ELF-1 (cell line): ENCODE results near the gene MAT2A.
"Not testable (repeated sequence)": the region's sequence is repeated elsewhere in the genome, so short reads cannot be mapped to it uniquely, and the experiment has no call there.

Experiments used
- DNase-seq: peaks from one replicate; pipeline ENCODE4 v3.0.0-alpha.2; 2016; ENCODE audit warnings: low read depth, low spot score

Gene MAT2A

GRCh38 chr2:85579266-85579935 is 40.4 kb downstream of the MAT2A start:
- DNase-seq, result peak; percentile 83

GRCh38 chr2:85580206-85580605 is 41.2 kb downstream of the MAT2A start:
- DNase-seq, result no peak

GRCh38 chr2:85582492-85582891 is 43.5 kb downstream of the MAT2A start:
- no peak for DNase-seq

GRCh38 chr2:85583667-85584353 is 44.8 kb downstream of the MAT2A start:
- no peak for DNase-seq

- DNase-seq, result no peak
Measured at GRCh38 chr2:85584354-85584856, 45.4 kb downstream of the MAT2A start, which contains the start of gene VAMP5. TSS of gene VAMP5 (plus strand) at chr2:85584431. CDS start at chr2:85584491, 60 bp downstream.

GRCh38 chr2:85584857-85585780 is 46.2 kb downstream of the MAT2A start:
- DNase-seq, result peak; percentile 59

- DNase-seq, result no peak
Measured at GRCh38 chr2:85585781-85586105, 46.8 kb downstream of the MAT2A start.

- no peak for DNase-seq
Measured at GRCh38 chr2:85588236-85588635, 49.3 kb downstream of the MAT2A start.

GRCh38 chr2:85588645-85589044 is 49.7 kb downstream of the MAT2A start:
- DNase-seq, result no peak

- DNase-seq, result no peak
Measured at GRCh38 chr2:85589181-85589580, 50.2 kb downstream of the MAT2A start.

GRCh38 chr2:85589982-85590791 is 51.2 kb downstream of the MAT2A start:
- no peak for DNase-seq

GRCh38 chr2:85590950-85591349 is 52.0 kb downstream of the MAT2A start:
- no peak for DNase-seq

- DNase-seq, result no peak
Measured at GRCh38 chr2:85591563-85591962, 52.6 kb downstream of the MAT2A start.

- DNase-seq, result not testable (repeated sequence)
Measured at GRCh38 chr2:85592299-85592698, 53.3 kb downstream of the MAT2A start.

GRCh38 chr2:85593023-85593422 is 54.1 kb downstream of the MAT2A start:
- DNase-seq, result no peak
